Left renal pelvis (tissue), 4 donors: ENCODE results near the gene CMTM2. TPM values are rescaled to one million over a fixed set of nuclear protein-coding genes. Genes with fewer than 3 reads are reported as not detected.
A peak's percentile ranks its signal among the peaks of the same experiment; 100 is the strongest.

ENCODE experiments used
- DNase-seq, 4 donors: peaks; one replicate each; pipeline ENCODE4 v3.0.0-alpha.2; 2013; ENCODE audit warnings: low read depth in 4 of 4, low spot score in 3 of 4
- polyA plus RNA-seq, 4 donors: library from polyadenylated mRNA; unstranded; fragments of 120-200 nt; gene quantifications; one replicate each; pipeline ENCODE4 v1.2.1, GENCODE V29; 2013; ENCODE audit not compliant: insufficient read length in 4 of 4

The CMTM2 gene
- polyA plus RNA-seq = 1 to 10 TPM in 1 of 4 donors, under 1 TPM in 3; 0.42 to 1.0 (median 0.68) TPM

GRCh38 chr16:66578651-66579531, at the start of gene CMTM2:
TSS of gene CMTM2 (plus strand) at chr16:66579463. CDS start at chr16:66579608, 145 bp downstream.
- DNase-seq = no peak

- no peak for DNase-seq
These were observed 49.8 kb upstream of the CMTM2 start for GRCh38 chr16:66529475-66529874.

- DNase-seq = no peak
These were observed 44.9 kb upstream of the CMTM2 start for GRCh38 chr16:66534376-66534799.

- no peak for DNase-seq
These were observed 42.7 kb upstream of the CMTM2 start for GRCh38 chr16:66536525-66536924.

GRCh38 chr16:66537236-66537635, 42.0 kb upstream of the CMTM2 start:
- no peak for DNase-seq

GRCh38 chr16:66538910-66539309, 40.4 kb upstream of the CMTM2 start:
- no peak for DNase-seq

GRCh38 chr16:66539623-66540469, 39.4 kb upstream of the CMTM2 start:
- no peak for DNase-seq

- no peak for DNase-seq
These were observed 37.6 kb upstream of the CMTM2 start for GRCh38 chr16:66541388-66542355.

- no peak for DNase-seq
These were observed 36.9 kb upstream of the CMTM2 start for GRCh38 chr16:66542396-66542795.

GRCh38 chr16:66543541-66543940, 35.7 kb upstream of the CMTM2 start:
- no peak for DNase-seq

GRCh38 chr16:66544016-66544757, 35.1 kb upstream of the CMTM2 start:
- no peak for DNase-seq

- DNase-seq = no peak
These were observed 31.9 kb upstream of the CMTM2 start for GRCh38 chr16:66547101-66547989.

GRCh38 chr16:66548068-66548467, 31.2 kb upstream of the CMTM2 start:
- no peak for DNase-seq

- DNase-seq = no peak
These were observed 30.4 kb upstream of the CMTM2 start for GRCh38 chr16:66548868-66549267.

GRCh38 chr16:66549284-66550131, 29.8 kb upstream of the CMTM2 start, which contains the start of gene TK2:
TSS of gene TK2 (minus strand) at chr16:66550122. CDS start at chr16:66550061, 61 bp downstream.
- peak in 2 of 4 donors; percentile 73 to 74 for DNase-seq

- no peak for DNase-seq
These were observed 27.9 kb upstream of the CMTM2 start for GRCh38 chr16:66551348-66551759.

GRCh38 chr16:66551788-66552285, 27.4 kb upstream of the CMTM2 start:
- no peak for DNase-seq
